ENCODE results near the gene ACAA1.
A peak's percentile ranks its signal among the peaks of the same experiment; 100 is the strongest.
"Not testable (repeated sequence)": the region's sequence is repeated elsewhere in the genome, so short reads cannot be mapped to it uniquely, and the experiment has no call there.

The ACAA1 gene

DNA sequence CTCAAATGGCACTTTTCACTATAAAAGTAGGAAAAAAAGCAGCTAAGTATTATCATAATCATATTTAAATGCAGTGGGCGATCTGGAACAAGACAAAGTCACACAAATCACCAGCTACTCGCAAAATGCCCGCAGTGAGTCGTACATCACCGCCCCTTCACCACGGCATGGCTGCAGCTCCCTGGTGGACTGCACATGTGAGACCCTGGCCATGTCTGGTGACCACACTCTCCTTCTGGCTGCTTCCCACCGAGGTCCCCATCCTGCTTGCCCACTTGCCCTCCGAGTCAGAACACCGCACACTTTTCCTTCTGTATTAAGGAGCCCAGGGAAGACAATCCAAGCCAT, 38.6 kb downstream of the ACAA1 start:
- no peak for DNase-seq

DNA sequence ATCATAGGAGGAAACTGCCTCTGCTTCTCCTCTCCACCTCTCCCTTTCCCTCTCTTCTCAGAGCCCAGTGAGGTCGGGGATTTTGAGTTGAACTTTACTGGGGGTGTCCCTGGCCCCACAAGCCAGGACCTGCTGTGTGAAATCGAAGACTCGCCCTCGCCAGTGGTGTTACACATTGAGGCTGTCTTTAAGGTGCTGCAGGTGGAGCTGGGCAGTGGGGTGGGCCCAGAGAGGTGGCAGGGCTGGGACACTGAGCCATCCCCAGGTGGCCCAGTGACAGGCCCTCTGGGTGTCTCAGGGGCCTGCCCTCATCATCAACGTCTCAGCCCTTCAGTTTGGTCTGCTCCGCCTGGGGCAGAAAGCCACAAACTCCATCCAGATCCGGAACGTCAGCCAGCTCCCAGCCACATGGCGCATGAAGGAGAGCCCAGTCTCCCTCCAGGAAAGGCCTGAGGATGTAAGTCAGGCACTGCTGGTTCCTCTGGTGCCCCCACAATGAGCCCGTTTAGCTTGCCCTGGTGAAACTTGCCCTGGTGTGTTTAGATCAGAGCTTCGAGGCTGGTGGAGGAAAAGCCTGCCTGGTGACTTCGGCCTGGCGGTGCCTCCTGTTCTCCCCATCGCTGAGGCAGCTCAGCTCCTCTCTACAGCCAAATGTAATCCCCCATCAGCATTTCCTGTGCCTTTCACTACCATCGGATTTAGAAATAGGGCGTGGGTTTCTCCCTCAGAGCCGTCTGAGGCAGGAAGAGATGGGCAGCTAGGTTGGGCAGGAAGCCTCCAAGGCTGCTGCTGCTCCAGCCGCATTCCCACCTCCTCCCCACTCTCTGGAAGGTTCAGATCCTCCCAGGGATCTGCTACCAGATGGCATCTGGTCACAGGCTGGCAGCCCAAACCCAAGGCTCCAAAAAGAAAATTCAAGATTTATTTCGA, 39.2 kb downstream of the ACAA1 start:
- DNase-seq, result no peak

GRCh38 chr3:38095669-38096483, 41.1 kb downstream of the ACAA1 start:
- DNase-seq, result no peak

DNA sequence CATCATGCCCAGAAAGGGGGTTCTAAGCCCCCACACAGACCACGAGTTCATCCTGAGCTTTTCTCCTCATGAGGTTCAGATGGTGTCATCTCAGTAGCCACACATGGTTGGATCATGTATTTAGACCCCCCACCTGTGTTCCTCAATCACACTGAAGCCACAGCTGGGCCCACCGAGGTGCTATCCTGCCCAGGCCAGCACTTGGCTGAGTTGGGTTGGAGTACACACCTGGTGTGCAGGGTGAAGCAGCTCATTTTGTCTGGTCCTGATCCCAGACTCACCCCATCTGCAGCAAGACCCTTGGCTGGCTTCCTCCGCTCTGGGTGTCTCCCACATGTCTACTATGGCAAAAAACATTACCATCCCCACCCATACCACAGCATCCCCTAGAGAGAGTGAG, 41.9 kb downstream of the ACAA1 start:
- DNase-seq, result no peak

- DNase-seq, result no peak
Observed at GRCh38 chr3:38090453-38090852, 46.5 kb downstream of the ACAA1 start.

- DNase-seq, result no peak
Observed at GRCh38 chr3:38089163-38089562, 47.8 kb downstream of the ACAA1 start.

GRCh38 chr3:38088126-38089078, 48.5 kb downstream of the ACAA1 start:
- no peak for DNase-seq

- not testable (repeated sequence) for DNase-seq
Observed at GRCh38 chr3:38087278-38087677, 49.6 kb downstream of the ACAA1 start.

DNA sequence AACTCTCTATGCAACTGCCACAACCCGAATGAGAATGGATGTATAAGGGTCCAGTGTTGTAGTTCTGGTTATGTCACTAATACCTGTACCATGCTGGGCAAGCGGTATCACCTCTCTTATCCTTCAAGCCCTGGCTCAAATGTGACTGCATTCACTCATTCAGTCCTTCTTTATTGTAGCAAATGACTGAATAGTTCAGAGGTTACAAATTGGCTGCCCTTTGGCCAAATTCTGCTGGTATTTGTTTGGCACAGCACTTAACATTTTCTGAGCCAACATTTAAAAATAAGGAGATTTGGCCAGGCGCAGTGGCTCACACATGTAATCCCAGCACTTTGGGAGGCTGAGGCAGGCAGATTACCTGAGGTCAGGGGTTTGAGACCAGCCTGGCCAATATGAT, 50.4 kb downstream of the ACAA1 start:
- DNase-seq, result no peak

- DNase-seq, result no peak
Observed at GRCh38 chr3:38085943-38086324, 51.0 kb downstream of the ACAA1 start.

GRCh38 chr3:38085311-38085942, 51.5 kb downstream of the ACAA1 start:
- no peak for DNase-seq

DNA sequence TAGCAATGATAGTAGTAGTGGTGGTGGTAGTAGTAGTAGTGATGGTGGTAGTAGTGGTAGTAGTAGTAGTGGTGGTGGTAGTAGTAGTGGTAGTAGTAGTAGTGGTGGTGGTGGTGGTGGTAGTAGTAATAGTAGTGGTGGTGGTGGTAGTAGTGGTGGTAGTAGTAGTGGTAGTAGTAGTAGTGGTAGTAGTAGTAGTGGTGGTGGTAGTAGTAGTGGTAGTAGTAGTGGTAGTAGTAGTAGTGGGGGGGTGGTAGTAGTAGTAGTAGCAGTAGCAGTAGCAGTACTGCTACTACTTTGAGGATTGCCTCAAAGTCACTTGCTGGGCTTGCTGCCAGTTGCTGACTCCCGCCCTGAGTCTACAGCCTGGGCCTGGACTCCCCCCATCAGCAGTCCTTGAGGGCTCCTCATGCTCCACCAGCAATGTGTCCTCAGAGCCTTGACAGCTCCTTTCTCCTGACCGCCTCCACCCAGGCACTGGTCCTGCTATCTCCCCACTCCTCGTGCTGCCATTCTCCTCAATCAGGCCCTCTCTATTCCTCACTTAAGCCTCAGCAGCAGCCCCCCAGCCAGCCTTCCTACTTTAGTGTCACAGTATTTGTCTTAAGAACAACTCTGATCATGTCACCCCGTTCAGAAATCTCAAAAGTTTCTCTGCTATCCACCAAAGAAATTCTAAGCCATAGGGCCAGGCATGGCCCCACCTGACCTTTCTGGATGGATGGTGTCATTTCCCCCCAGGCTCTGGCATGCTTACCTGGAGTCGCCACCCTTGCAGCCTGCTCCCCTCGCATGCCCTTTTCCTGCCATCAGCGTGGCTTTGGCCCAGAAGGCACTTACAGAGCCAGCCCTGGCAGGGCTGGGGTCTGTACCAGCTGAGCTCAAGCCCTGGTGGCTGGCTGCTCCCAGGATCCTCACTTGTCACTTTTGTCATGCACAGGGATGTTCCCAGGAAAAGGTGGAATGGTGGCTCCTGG, 52.3 kb downstream of the ACAA1 start:
- peak; percentile 14 for DNase-seq

DNA sequence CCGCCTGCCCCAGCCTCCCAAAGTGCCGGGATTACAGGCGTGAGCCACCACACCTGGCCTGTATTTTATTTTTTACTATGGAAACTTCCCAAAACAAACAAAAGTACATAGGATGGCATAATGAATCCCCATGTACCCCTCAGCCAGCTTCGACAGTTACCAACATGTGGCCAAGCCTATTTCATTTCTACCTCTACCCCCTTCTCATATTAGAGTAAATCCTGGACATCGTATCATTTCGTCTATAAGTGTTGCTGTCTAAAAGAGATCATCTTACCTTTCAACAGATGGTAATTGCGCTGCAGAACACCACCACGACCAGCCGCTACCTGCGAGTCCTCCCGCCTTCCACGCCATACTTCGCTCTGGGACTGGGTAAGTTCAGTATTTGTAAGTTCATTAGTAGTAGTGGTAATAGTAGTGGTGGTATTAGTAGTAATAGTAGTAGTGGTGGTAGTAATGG, 53.0 kb downstream of the ACAA1 start:
- DNase-seq, result no peak

DNA sequence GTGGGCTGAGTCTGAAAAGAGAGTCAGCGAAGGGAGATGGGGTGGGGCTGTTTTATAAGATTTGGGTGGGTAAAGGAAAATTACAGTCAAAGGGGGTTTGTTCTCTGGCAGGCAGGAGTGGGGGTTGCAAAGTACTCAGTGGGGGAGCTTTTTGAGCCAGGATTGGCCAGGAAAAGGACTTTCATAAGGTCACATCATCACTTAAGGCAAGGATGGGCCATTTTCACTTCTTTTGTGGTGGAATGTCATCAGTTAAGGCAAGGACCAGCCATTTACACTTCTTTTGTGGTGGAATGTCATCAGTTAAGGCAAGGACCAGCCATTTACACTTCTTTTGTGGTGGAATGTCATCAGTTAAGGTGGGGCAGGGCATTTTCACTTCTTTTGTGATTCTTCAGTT, 53.7 kb downstream of the ACAA1 start:
- DNase-seq, result not testable (repeated sequence)

GRCh38 chr3:38082296-38082695, 54.6 kb downstream of the ACAA1 start:
- DNase-seq, result not testable (repeated sequence)

GRCh38 chr3:38077073-38077472, 59.9 kb downstream of the ACAA1 start:
- DNase-seq, result not testable (repeated sequence)
